ENCODE results near the gene ATP8A1.

ATP8A1 gene

DNA sequence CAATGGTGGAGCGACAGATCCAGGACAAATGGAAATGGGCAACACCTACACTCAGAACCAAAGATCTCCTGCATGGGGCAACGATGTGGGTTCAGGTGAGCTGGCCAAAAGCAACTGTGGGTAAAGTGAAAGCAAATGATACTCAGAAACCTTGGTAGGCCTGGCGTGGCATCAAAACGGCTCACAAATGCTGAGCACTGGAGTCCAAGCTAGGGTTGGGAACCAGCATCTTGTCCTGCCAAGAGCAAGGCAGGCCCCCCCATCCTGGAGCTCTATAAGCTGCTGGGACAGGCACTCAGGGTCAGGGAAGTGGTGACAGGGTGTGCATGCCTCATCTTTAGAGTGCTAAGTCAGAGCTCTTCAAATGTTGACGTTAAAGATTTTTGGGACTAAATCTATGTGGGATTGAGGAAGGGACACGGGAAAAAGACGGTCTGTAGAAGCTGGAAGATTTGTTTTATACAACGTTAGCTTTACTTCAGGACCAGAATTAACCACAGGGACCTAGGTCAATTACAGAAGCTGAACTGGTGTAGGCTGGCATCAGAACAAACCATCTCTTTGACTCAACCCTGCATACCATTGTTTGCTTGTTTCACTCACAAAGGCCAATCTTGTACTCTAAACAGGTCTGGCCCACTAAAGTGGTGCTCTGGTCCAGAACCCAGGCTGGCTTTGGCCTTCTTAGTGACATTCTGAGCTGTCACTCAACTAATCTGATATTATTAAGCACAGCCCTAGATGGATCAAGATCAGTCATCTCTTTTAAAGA is 10.7 kb downstream of the ATP8A1 start:
- no peak overlapping the region for H3K4me3 ChIP-seq (ENCODE audit: low read depth, low read length)
- TF ChIP-seq, protein P1, sequence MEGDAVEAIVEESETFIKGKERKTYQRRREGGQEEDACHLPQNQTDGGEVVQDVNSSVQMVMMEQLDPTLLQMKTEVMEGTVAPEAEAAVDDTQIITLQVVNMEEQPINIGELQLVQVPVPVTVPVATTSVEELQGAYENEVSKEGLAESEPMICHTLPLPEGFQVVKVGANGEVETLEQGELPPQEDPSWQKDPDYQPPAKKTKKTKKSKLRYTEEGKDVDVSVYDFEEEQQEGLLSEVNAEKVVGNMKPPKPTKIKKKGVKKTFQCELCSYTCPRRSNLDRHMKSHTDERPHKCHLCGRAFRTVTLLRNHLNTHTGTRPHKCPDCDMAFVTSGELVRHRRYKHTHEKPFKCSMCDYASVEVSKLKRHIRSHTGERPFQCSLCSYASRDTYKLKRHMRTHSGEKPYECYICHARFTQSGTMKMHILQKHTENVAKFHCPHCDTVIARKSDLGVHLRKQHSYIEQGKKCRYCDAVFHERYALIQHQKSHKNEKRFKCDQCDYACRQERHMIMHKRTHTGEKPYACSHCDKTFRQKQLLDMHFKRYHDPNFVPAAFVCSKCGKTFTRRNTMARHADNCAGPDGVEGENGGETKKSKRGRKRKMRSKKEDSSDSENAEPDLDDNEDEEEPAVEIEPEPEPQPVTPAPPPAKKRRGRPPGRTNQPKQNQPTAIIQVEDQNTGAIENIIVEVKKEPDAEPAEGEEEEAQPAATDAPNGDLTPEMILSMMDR (IDR thresholded peaks at IDR 0.05; ENCODE audit: low read depth, low read length, missing control alignments), result no peak
- DNase-seq, result no peak
- no peaks in the 10 kb centered on the region for H3K36me3 ChIP-seq (replicated peaks)
- H3K27me3 ChIP-seq (replicated peaks), result no peaks in the 10 kb centered on the region
- in situ Hi-C loops (cut with HindIII; ENCODE audit: low pct_ligation_motif_present, low sequenced_read_pairs), result no loop called here
- H3K27ac ChIP-seq, result no peak overlapping the region

DNA sequence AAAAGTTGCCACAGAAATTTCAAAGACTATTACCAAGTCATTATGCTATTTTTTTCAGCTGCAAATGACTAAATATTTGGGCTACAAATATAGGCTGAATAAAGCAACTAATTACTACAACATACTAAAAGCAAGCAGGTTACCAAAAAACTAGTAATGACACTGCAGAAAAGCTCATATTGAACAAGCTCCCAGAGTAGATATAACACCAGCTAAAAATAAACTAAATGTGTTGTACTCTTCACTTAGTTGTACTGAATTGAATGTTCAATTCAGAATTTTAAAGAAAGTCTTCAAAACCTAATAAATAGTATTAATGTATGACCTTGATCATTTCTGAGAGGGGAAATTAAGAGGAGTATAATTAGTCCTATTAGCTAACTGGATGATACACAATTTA is 12.0 kb downstream of the ATP8A1 start:
- Histone ChIP-seq H3K4me3 (ENCODE audit: low read depth, low read length) (no peak overlapping the region), H3K36me3 (replicated peaks) (no peaks in the 10 kb centered on the region), H3K27ac (no peak overlapping the region), H3K27me3 (replicated peaks) (no peaks in the 10 kb centered on the region)
- DNase-seq, result no peak
- TF ChIP-seq, protein P1 (IDR thresholded peaks at IDR 0.05; ENCODE audit: low read depth, low read length, missing control alignments), result no peak
- in situ Hi-C loops (cut with HindIII; ENCODE audit: low pct_ligation_motif_present, low sequenced_read_pairs), result no loop called here

- Histone ChIP-seq H3K4me3 (ENCODE audit: low read depth, low read length) (no peak overlapping the region), H3K27ac (no peak overlapping the region), H3K27me3 (replicated peaks) (no peaks in the 10 kb centered on the region), H3K36me3 (replicated peaks) (no peaks in the 10 kb centered on the region)
- TF ChIP-seq, protein P1 (IDR thresholded peaks at IDR 0.05; ENCODE audit: low read depth, low read length, missing control alignments), result no peak
- in situ Hi-C loops (cut with HindIII; ENCODE audit: low pct_ligation_motif_present, low sequenced_read_pairs), result no loop called here
- no peak for DNase-seq
Observed at GRCh38 chr4:42643685-42644084, 13.2 kb downstream of the ATP8A1 start.

GRCh38 chr4:42642845-42643615 is 13.9 kb downstream of the ATP8A1 start:
- H3K36me3 ChIP-seq (replicated peaks), result no peaks in the 10 kb centered on the region
- H3K27me3 ChIP-seq (replicated peaks), result no peaks in the 10 kb centered on the region
- H3K27ac ChIP-seq, result no peak overlapping the region
- TF ChIP-seq, protein P1 (IDR thresholded peaks at IDR 0.05; ENCODE audit: low read depth, low read length, missing control alignments), result no peak
- H3K4me3 ChIP-seq (ENCODE audit: low read depth, low read length), result no peak overlapping the region
- in situ Hi-C loops (cut with HindIII; ENCODE audit: low pct_ligation_motif_present, low sequenced_read_pairs), result no loop called here
- DNase-seq, result no peak

DNA sequence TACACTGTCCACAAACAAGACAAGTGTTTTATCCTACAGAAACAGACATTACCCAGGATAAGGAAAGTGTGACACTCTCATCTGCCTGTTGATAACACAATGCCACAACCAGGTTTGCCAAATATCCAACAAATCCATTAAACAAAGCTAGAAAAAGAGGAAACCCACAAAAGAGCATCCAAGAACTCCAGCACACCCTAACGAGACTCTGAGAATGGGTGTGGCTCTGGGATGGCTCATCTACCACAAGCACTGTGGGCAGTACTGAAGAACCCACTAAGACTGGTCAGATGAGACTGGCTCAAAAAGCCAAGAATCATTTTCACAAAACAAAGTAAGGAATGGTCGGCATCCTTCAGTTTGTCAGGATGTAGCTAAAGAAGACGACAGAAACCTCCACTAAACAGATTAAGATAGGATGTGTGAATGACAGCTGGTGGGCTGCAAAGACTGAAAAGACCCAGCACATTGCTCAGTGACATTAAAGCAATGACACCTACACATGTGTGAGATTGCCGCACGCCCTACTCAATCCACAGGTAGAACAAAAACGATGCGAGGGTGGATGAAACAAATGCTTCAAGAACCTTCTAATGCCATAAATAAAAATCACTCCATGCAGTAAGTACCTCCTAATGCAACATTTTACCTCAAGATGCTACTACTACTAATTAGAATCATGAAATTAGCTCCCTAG is 14.7 kb downstream of the ATP8A1 start:
- H3K4me3 ChIP-seq (ENCODE audit: low read depth, low read length), result no peak overlapping the region
- in situ Hi-C loops (cut with HindIII; ENCODE audit: low pct_ligation_motif_present, low sequenced_read_pairs), result no loop called here
- H3K27me3 ChIP-seq (replicated peaks), result no peaks in the 10 kb centered on the region
- H3K36me3 ChIP-seq (replicated peaks), result no peaks in the 10 kb centered on the region
- H3K27ac ChIP-seq, result no peak overlapping the region
- DNase-seq, result no peak
- TF ChIP-seq, protein P1 (IDR thresholded peaks at IDR 0.05; ENCODE audit: low read depth, low read length, missing control alignments), result no peak
